ENCODE data around the gene PLEKHA1.

The PLEKHA1 gene

DNA sequence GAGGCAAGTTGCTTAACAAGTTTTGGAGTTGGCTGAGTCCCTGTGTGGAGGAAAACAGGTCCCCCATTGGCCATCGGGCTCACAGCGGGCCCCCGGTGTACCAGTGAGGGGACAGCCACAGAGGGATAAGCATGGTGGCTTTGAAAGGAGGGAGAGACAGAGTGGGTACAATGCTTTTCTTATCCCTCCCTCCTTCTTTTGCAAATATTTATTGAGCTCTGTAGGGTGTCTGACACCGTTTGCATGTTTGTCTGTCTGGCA lies 89.7 kb downstream of the PLEKHA1 start:
- Histone ChIP-seq H3K27me3 (ENCODE audit: insufficient read depth, low read depth, severe bottlenecking) (no peaks in the 10 kb centered on the region), H3K36me3 (no peaks in the 10 kb centered on the region), H3K9me3 (ENCODE audit: severe bottlenecking) (no peaks in the 10 kb centered on the region), H3K27ac (no peak overlapping the region), H3K4me3 (ENCODE audit: low read depth, low read length) (no peak overlapping the region)
- TF ChIP-seq, protein P1, sequence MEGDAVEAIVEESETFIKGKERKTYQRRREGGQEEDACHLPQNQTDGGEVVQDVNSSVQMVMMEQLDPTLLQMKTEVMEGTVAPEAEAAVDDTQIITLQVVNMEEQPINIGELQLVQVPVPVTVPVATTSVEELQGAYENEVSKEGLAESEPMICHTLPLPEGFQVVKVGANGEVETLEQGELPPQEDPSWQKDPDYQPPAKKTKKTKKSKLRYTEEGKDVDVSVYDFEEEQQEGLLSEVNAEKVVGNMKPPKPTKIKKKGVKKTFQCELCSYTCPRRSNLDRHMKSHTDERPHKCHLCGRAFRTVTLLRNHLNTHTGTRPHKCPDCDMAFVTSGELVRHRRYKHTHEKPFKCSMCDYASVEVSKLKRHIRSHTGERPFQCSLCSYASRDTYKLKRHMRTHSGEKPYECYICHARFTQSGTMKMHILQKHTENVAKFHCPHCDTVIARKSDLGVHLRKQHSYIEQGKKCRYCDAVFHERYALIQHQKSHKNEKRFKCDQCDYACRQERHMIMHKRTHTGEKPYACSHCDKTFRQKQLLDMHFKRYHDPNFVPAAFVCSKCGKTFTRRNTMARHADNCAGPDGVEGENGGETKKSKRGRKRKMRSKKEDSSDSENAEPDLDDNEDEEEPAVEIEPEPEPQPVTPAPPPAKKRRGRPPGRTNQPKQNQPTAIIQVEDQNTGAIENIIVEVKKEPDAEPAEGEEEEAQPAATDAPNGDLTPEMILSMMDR (IDR thresholded peaks at IDR 0.05; ENCODE audit: low read depth, low read length), result no peak
- DNase-seq, result no peak

GRCh38 chr10:122464586-122464985 lies 90.1 kb downstream of the PLEKHA1 start:
- H3K9me3 ChIP-seq (ENCODE audit: severe bottlenecking), result no peaks in the 10 kb centered on the region
- no peaks in the 10 kb centered on the region for H3K36me3 ChIP-seq
- H3K27ac ChIP-seq, result no peak overlapping the region; the same call in 1 of the 2 replicates
- no peak for DNase-seq
- TF ChIP-seq, protein P1 (IDR thresholded peaks at IDR 0.05; ENCODE audit: low read depth, low read length), result no peak
- no peaks in the 10 kb centered on the region for H3K27me3 ChIP-seq (ENCODE audit: insufficient read depth, low read depth, severe bottlenecking)
- no peak overlapping the region for H3K4me3 ChIP-seq (ENCODE audit: low read depth, low read length)

DNA sequence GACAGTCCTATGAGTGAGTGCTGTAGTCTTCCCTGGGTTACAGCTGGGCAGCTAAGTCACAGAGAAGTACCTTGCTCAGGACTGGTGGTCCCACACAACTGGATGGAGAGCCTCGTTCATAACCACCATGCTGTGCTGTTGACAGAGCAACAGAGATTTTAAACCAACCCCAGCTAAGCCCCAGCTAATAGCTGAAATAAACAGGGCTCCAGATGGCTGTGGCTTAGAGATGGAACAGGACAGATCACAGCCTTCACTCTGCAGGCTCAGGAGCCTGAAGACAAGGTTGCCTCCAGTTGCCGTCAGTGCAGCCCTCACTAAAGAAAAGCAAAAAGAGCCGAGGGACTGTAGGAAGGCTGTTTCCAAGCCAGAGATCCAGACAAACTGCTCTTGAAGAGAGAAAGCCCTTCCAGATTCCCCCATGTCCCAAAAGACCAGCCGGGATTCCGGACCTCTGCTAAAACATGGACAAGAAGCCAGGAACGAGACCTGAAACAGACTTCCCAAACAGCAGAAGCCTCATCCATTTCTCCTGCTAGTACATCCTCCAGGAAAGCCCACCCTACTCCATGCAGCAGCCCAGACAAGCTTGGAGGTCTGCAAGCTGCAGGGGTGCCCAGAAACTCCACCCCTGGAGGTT lies 91.0 kb downstream of the PLEKHA1 start:
- Histone ChIP-seq H3K36me3 (no peaks in the 10 kb centered on the region), H3K9me3 (ENCODE audit: severe bottlenecking) (no peaks in the 10 kb centered on the region), H3K27ac (peak overlapping the region; percentile 64), H3K27me3 (ENCODE audit: insufficient read depth, low read depth, severe bottlenecking) (no peaks in the 10 kb centered on the region), H3K4me3 (ENCODE audit: low read depth, low read length) (peak overlapping the region; percentile 30)
- TF ChIP-seq, protein P1 (IDR thresholded peaks at IDR 0.05; ENCODE audit: low read depth, low read length), result no peak
- DNase-seq, result peak; percentile 76

DNA sequence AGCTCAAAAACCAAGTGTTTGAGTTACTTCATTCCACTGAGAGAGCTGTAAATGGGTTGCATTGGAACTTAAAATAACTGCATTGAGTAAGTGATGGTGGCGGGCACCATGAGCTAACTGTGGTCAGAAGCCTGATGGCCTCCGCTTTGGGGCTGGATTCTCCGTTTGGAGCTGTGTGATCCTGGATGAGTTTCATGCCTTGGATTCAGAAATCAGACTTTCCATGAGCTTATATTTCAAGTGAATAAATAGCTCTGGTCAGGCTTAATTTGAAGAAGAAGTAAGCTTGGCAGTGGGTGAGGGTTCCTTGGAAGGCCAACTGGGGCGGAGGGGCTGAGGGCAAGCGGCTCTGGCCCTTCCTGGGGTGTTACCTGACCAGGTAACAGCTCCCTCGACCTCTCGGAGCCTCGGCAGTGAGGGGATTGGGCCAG lies 92.5 kb downstream of the PLEKHA1 start:
- Histone ChIP-seq H3K27ac (no peak overlapping the region), H3K36me3 (no peaks in the 10 kb centered on the region), H3K4me3 (ENCODE audit: low read depth, low read length) (no peak overlapping the region), H3K27me3 (ENCODE audit: insufficient read depth, low read depth, severe bottlenecking) (no peaks in the 10 kb centered on the region), H3K9me3 (ENCODE audit: severe bottlenecking) (no peaks in the 10 kb centered on the region)
- TF ChIP-seq, protein P1 (IDR thresholded peaks at IDR 0.05; ENCODE audit: low read depth, low read length), result no peak
- DNase-seq, result no peak

- Histone ChIP-seq H3K27ac (no peak overlapping the region), H3K4me3 (ENCODE audit: low read depth, low read length) (no peak overlapping the region), H3K36me3 (no peaks in the 10 kb centered on the region), H3K27me3 (ENCODE audit: insufficient read depth, low read depth, severe bottlenecking) (no peaks in the 10 kb centered on the region), H3K9me3 (ENCODE audit: severe bottlenecking) (no peaks in the 10 kb centered on the region)
- TF ChIP-seq, protein P1 (IDR thresholded peaks at IDR 0.05; ENCODE audit: low read depth, low read length), result no peak
- DNase-seq, result no peak
Observed at GRCh38 chr10:122467701-122468100, 93.2 kb downstream of the PLEKHA1 start.

- Histone ChIP-seq H3K36me3 (no peaks in the 10 kb centered on the region), H3K9me3 (ENCODE audit: severe bottlenecking) (no peaks in the 10 kb centered on the region), H3K27ac (no peak overlapping the region), H3K27me3 (ENCODE audit: insufficient read depth, low read depth, severe bottlenecking) (no peaks in the 10 kb centered on the region), H3K4me3 (ENCODE audit: low read depth, low read length) (no peak overlapping the region)
- TF ChIP-seq, protein P1 (IDR thresholded peaks at IDR 0.05; ENCODE audit: low read depth, low read length), result no peak
- DNase-seq, result no peak
Observed at GRCh38 chr10:122468307-122468925, 93.9 kb downstream of the PLEKHA1 start.

All from WERI-Rb-1 (cell line).